NCI-H69 (cell line): ENCODE measurements around the gene LIG3.
"Not testable (repeated sequence)": the region's sequence is repeated elsewhere in the genome, so short reads cannot be mapped to it uniquely, and the experiment has no call there.

ENCODE experiments used
- DNase-seq: peaks from one replicate; lab custom pipeline; 2025; lab: John Stamatoyannopoulos, UW

The LIG3 gene

GRCh38 chr17:34980353-34980680 is at the start of gene LIG3:
Gene LIG3 (plus strand): TSS chr17:34980512. CDS start chr17:34983006, 2,494 bp downstream.
- peak; percentile 97 for DNase-seq

- DNase-seq, result not testable (repeated sequence)
Observed at GRCh38 chr17:34950780-34951179, 29.5 kb upstream of the LIG3 start.

- DNase-seq, result no peak
Observed at GRCh38 chr17:34958438-34958837, 21.9 kb upstream of the LIG3 start.

- peak; percentile 97 for DNase-seq
Observed at GRCh38 chr17:34961093-34961911, 19.0 kb upstream of the LIG3 start, which contains the start of the genes CCT6B and ZNF830. Gene CCT6B (minus strand): TSS chr17:34961460. CDS start chr17:34961393, 67 bp downstream. Gene ZNF830 (plus strand): TSS chr17:34961540. CDS start chr17:34961567, 27 bp downstream.

- DNase-seq, result no peak
Observed at GRCh38 chr17:34974179-34974578, 6.1 kb upstream of the LIG3 start.

- DNase-seq, result no peak
Observed at GRCh38 chr17:34974794-34975785, 5.2 kb upstream of the LIG3 start.

- no peak for DNase-seq
Observed at GRCh38 chr17:34979153-34979552, 1.2 kb upstream of the LIG3 start.

- DNase-seq, result peak; percentile 61
Observed at GRCh38 chr17:34979650-34980352, 511 bp upstream of the LIG3 start.

- DNase-seq, result peak; percentile 95
Observed at GRCh38 chr17:34980681-34981537, 597 bp downstream of the LIG3 start.

- DNase-seq, result peak; percentile 89
Observed at GRCh38 chr17:34981538-34982241, 1.4 kb downstream of the LIG3 start.

GRCh38 chr17:34987232-34987631 is 6.9 kb downstream of the LIG3 start:
- no peak for DNase-seq

GRCh38 chr17:34988644-34989043 is 8.3 kb downstream of the LIG3 start:
- DNase-seq, result no peak

GRCh38 chr17:34989473-34989872 is 9.2 kb downstream of the LIG3 start:
- no peak for DNase-seq

- DNase-seq, result no peak
Observed at GRCh38 chr17:34990921-34991365, 10.6 kb downstream of the LIG3 start.

GRCh38 chr17:34991606-34992005 is 11.3 kb downstream of the LIG3 start:
- no peak for DNase-seq

GRCh38 chr17:34993031-34993430 is 12.7 kb downstream of the LIG3 start:
- DNase-seq, result no peak

GRCh38 chr17:34996422-34997285 is 16.3 kb downstream of the LIG3 start:
- peak; percentile 19 for DNase-seq

- DNase-seq, result no peak
Observed at GRCh38 chr17:34997355-34997862, 17.1 kb downstream of the LIG3 start.

GRCh38 chr17:34998205-34998604 is 17.9 kb downstream of the LIG3 start:
- DNase-seq, result peak; percentile 81
